Esophagus squamous epithelium (tissue), 4 donors: ENCODE measurements around the gene GMFB.

Source experiments
- POLR2A ChIP-seq, 4 donors: fragments of 450-650 bp; IDR thresholded peaks; one replicate each; pipeline ENCODE4 v1.6.1; 2017; ENCODE audit warnings: antibody characterized with exemption in 4 of 4, mild to moderate bottlenecking in 4 of 4, moderate library complexity in 3 of 4
- TF ChIP-seq, protein P1 (sequence below), 6 experiments: fragments of 450-650 bp in 4 of 6; fragments of 200-600 bp in 2 of 6; sonication (generic) in 2 of 6; IDR thresholded peaks; one replicate each; pipeline ENCODE4 v1.5.1; 2016 to 2019; ENCODE audit warnings: antibody characterized with exemption in 6 of 6, mild to moderate bottlenecking in 4 of 6, moderate library complexity in 4 of 6

DNA sequence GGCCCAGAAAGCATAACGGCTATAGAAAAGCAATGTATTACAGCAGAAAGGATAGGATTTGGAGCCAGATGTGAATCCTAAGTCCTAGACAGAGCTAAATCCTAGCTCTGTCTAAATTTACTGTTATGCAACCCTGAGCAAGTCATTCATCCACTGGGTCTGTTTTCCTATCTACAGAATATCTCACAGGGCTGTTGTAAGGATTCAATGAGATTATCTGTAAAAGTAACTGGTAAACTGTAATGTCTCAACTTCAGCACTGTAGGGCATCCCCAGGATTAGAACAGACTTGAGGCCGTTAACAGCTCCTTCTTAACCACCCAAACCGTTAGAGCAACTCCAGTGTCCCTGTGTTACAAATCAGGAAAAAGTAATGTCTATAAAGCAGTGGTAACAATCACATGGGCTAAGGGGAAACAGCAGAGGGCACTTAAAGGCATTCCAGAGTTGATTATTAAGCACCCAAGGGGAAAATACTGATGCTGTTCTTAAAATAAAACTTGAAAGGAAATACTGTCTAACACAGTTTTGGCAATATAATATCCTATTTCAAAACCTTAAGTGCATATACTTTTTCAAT lies 10.1 kb downstream of the GMFB start:
- TF ChIP-seq, protein P1, sequence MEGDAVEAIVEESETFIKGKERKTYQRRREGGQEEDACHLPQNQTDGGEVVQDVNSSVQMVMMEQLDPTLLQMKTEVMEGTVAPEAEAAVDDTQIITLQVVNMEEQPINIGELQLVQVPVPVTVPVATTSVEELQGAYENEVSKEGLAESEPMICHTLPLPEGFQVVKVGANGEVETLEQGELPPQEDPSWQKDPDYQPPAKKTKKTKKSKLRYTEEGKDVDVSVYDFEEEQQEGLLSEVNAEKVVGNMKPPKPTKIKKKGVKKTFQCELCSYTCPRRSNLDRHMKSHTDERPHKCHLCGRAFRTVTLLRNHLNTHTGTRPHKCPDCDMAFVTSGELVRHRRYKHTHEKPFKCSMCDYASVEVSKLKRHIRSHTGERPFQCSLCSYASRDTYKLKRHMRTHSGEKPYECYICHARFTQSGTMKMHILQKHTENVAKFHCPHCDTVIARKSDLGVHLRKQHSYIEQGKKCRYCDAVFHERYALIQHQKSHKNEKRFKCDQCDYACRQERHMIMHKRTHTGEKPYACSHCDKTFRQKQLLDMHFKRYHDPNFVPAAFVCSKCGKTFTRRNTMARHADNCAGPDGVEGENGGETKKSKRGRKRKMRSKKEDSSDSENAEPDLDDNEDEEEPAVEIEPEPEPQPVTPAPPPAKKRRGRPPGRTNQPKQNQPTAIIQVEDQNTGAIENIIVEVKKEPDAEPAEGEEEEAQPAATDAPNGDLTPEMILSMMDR (IDR thresholded peaks at IDR 0.05), result no peak
- TF ChIP-seq POLR2A (IDR thresholded peaks at IDR 0.05), result no peak
